K562 (cell line): ENCODE data around the gene TOM1L2. TPM values are rescaled to one million over a fixed set of nuclear protein-coding genes. Genes with fewer than 3 reads are reported as not detected.

Source experiments
- ADNP ChIP-seq: fragments of 200-800 bp; sonication (Bioruptor generic); IDR thresholded peaks from 2 replicates; pipeline ENCODE4 v1.6.1; 2016; ENCODE audit warnings: missing genetic modification characterization, missing compliant biosample characterization
- BCOR ChIP-seq: fragments of 450-650 bp; IDR thresholded peaks from 2 replicates; pipeline ENCODE4 v1.6.1; 2016
- BRF2 ChIP-seq: IDR thresholded peaks from 3 replicates; pipeline ENCODE4 v1.6.1; 2011; ENCODE audit warnings: borderline replicate concordance, mild to moderate bottlenecking; ENCODE audit not compliant: insufficient read length, insufficient read depth
- CBFA2T3 ChIP-seq: fragments of 450-650 bp; IDR thresholded peaks from 2 replicates; pipeline ENCODE4 v1.6.1; 2017
- CREM ChIP-seq: IDR thresholded peaks from 2 replicates; pipeline ENCODE4 v1.6.1; 2014; ENCODE audit warnings: antibody characterized with exemption, low read depth
- CSDE1 ChIP-seq, 2 experiments: fragments of 450-650 bp; IDR thresholded peaks; 2 replicates each; pipeline ENCODE4 v1.6.1; 2016; ENCODE audit warnings: mild to moderate bottlenecking in 1 of 2
- E2F3 ChIP-seq: fragments of 250-450 bp; sonication (Bioruptor Pico); IDR thresholded peaks from 2 replicates; pipeline ENCODE4 v1.4.0; 2020; ENCODE audit warnings: mild to moderate bottlenecking
- FOXP1 ChIP-seq: sonication (generic); formaldehyde crosslinking; IDR thresholded peaks from 2 replicates; pipeline ENCODE4 v1.8.0; 2022; ENCODE audit warnings: mild to moderate bottlenecking, missing genetic modification reagents
- HDAC1 ChIP-seq, 2 experiments: fragments of 450-650 bp; IDR thresholded peaks; 2 replicates each; pipeline ENCODE4 v1.6.1; 2016 to 2017; ENCODE audit warnings: inconsistent platforms in 1 of 2, mild to moderate bottlenecking in 1 of 2, moderate library complexity in 1 of 2
- MCM7 ChIP-seq, 2 experiments: fragments of 450-650 bp; IDR thresholded peaks; 2 replicates each; pipeline ENCODE4 v1.6.1; 2016 to 2018
- NR2C1 ChIP-seq, 2 experiments: fragments of 450-650 bp; IDR thresholded peaks; 2 replicates each; pipeline ENCODE4 v1.6.1; 2017; ENCODE audit warnings: mild to moderate bottlenecking in 2 of 2, antibody characterized with exemption in 1 of 2, inconsistent platforms in 1 of 2, missing compliant biosample characterization in 1 of 2, missing genetic modification characterization in 1 of 2
- PCBP2 ChIP-seq: fragments of 200-400 bp; formaldehyde crosslinking; IDR thresholded peaks from 2 replicates; pipeline ENCODE4 v1.6.1; 2018; ENCODE audit warnings: low read length, low read depth, mild to moderate bottlenecking, moderate library complexity; ENCODE audit not compliant: poor library complexity, severe bottlenecking
- RHOXF2B ChIP-seq: fragments of 250-450 bp; sonication (Bioruptor Pico); conservative IDR thresholded peaks from 2 replicates; pipeline ENCODE4 v1.5.1; 2021
- SREBF1 ChIP-seq: fragments of 150-350 bp; IDR thresholded peaks from 2 replicates; pipeline ENCODE4 v1.6.1; 2014; ENCODE audit warnings: antibody characterized with exemption, low read depth, low read length, borderline replicate concordance
- SRSF9 ChIP-seq: fragments of 200-400 bp; formaldehyde crosslinking; IDR thresholded peaks from 2 replicates; pipeline ENCODE4 v1.6.1; 2017; ENCODE audit warnings: low read depth, low read length, borderline replicate concordance
- STAG1 ChIP-seq: sonication (generic); formaldehyde crosslinking; IDR thresholded peaks from 2 replicates; pipeline ENCODE4 v1.5.0; 2020; ENCODE audit warnings: missing genetic modification reagents, borderline replicate concordance
- TCFL5 ChIP-seq: fragments of 250-450 bp; sonication (Bioruptor Pico); conservative IDR thresholded peaks from 2 replicates; pipeline ENCODE4 v1.6.1; 2021; ENCODE audit warnings: mild to moderate bottlenecking, moderate library complexity, matching md5 sums
- ZNF175 ChIP-seq: fragments of 200-800 bp; sonication (Bioruptor generic); IDR thresholded peaks from 2 replicates; pipeline ENCODE4 v1.6.1; 2016; ENCODE audit warnings: low read depth, mild to moderate bottlenecking, missing genetic modification characterization, missing compliant biosample characterization
- ZNF445 ChIP-seq: fragments of 250-450 bp; sonication (Bioruptor Pico); IDR thresholded peaks from 2 replicates; pipeline ENCODE4 v1.4.0; 2020; ENCODE audit warnings: low read depth, mild to moderate bottlenecking, moderate library complexity
- ZNF584 ChIP-seq: fragments of 200-800 bp; sonication (Bioruptor generic); IDR thresholded peaks from 2 replicates; pipeline ENCODE4 v1.6.1; 2016; ENCODE audit warnings: low read depth, mild to moderate bottlenecking, missing genetic modification characterization, missing compliant biosample characterization
- ZNF589 ChIP-seq: fragments of 200-800 bp; sonication (Bioruptor generic); IDR thresholded peaks from 2 replicates; pipeline ENCODE4 v1.6.1; 2016; ENCODE audit warnings: low read depth, missing genetic modification characterization, missing compliant biosample characterization
- ZNF780A ChIP-seq: fragments of 250-450 bp; sonication (Bioruptor Pico); IDR thresholded peaks from 2 replicates; pipeline ENCODE4 v1.5.0; 2021; ENCODE audit warnings: mild to moderate bottlenecking
- polyA plus RNA-seq, 8 experiments: library from polyadenylated mRNA; depleted of rRNA in 4 of 8; stranded (reverse) in 5 of 8; unstranded in 3 of 8; fragments of >200 nt; fragmentation: Nextera tagmentation in 2 of 8; fragmentation: Illumina TruSeq in 1 of 8; extraction: Ambion mirVana in 2 of 8; extraction: Trizol in 1 of 8; gene quantifications; 2 replicates each; pipeline versions ENCODE4 v1.2.1 to v1.2.3, GENCODE V29; 2011 to 2014; ENCODE audit warnings: inconsistent platforms in 1 of 8, missing spikeins in 1 of 8
- total RNA-seq, 7 experiments: library from RNA; depleted of rRNA in 6 of 7; stranded (reverse); fragments of >200 nt in 6 of 7; fragmentation: Illumina TruSeq in 2 of 7; extraction: Trizol in 2 of 7; gene quantifications; 2 replicates each; pipeline versions ENCODE4 v1.2.1 to v1.2.3, GENCODE V29; 2011 to 2021; ENCODE audit warnings: low replicate concordance in 1 of 7
- TF ChIP-seq, protein P1 (sequence below), 2 experiments: IDR thresholded peaks in 1 of 2; conservative IDR thresholded peaks in 1 of 2; 2 replicates each; pipeline ENCODE4 v1.6.1; 2016; ENCODE audit warnings: low read depth in 2 of 2, mild to moderate bottlenecking in 1 of 2, missing compliant biosample characterization in 1 of 2, missing genetic modification characterization in 1 of 2, moderate library complexity in 1 of 2
- TF ChIP-seq, protein P2 (sequence below): sonication (generic); formaldehyde crosslinking; IDR thresholded peaks from 2 replicates; pipeline ENCODE4 v1.9.0; 2022; ENCODE audit warnings: mild to moderate bottlenecking, missing genetic modification reagents

The TOM1L2 gene
- total and polyA plus RNA-seq, 9 of the 15 experiments (the other 6 are each of a cell fraction or from before 2014, with no cell fraction given): 0.07 to 6.0 (median 2.5) TPM

- TF ChIP-seq PCBP2: no peak
- no peak for TF ChIP-seq RHOXF2B (CRISPR knock-in tag)
- no peak; a peak in 1 of 4 replicates for TF ChIP-seq HDAC1 (IDR thresholded peaks at IDR 0.05)
- no peak for TF ChIP-seq SRSF9
- TF ChIP-seq FOXP1 (CRISPR knock-in tag): no peak; the same call in 1 of the 2 replicates
- TF ChIP-seq, protein P1, sequence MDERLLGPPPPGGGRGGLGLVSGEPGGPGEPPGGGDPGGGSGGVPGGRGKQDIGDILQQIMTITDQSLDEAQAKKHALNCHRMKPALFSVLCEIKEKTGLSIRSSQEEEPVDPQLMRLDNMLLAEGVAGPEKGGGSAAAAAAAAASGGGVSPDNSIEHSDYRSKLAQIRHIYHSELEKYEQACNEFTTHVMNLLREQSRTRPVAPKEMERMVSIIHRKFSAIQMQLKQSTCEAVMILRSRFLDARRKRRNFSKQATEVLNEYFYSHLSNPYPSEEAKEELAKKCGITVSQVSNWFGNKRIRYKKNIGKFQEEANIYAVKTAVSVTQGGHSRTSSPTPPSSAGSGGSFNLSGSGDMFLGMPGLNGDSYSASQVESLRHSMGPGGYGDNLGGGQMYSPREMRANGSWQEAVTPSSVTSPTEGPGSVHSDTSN (CRISPR knock-in tag; IDR thresholded peaks at IDR 0.05; ENCODE audit: low read depth): no peak
- TF ChIP-seq, protein P1 (tag; conservative IDR thresholded peaks at IDR 0.05; ENCODE audit: low read depth): no peak
- TF ChIP-seq E2F3 (CRISPR knock-in tag): 0 out of 2 replicates have a peak, but pooled peaks have one; percentile 38
- TF ChIP-seq BRF2: no peak
- TF ChIP-seq ADNP (tag): peak; percentile 97
- TF ChIP-seq ZNF589 (CRISPR knock-in tag): no peak
- peak; percentile 92 for TF ChIP-seq NR2C1 (IDR thresholded peaks at IDR 0.05)
- peak; percentile 93 for TF ChIP-seq NR2C1 (tag; IDR thresholded peaks at IDR 0.05)
- TF ChIP-seq TCFL5: no peak
- no peak for TF ChIP-seq ZNF780A
- TF ChIP-seq, protein P2, sequence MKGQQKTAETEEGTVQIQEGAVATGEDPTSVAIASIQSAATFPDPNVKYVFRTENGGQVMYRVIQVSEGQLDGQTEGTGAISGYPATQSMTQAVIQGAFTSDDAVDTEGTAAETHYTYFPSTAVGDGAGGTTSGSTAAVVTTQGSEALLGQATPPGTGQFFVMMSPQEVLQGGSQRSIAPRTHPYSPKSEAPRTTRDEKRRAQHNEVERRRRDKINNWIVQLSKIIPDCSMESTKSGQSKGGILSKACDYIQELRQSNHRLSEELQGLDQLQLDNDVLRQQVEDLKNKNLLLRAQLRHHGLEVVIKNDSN (CRISPR knock-in tag): peak; percentile 86
- TF ChIP-seq CSDE1 (IDR thresholded peaks at IDR 0.05): no peak
- TF ChIP-seq MCM7 (IDR thresholded peaks at IDR 0.05): no peak
- TF ChIP-seq BCOR: peak; percentile 97
- TF ChIP-seq ZNF175 (CRISPR knock-in tag): no peak
- TF ChIP-seq STAG1 (CRISPR knock-in tag): no peak
- TF ChIP-seq SREBF1: peak; percentile 99
- TF ChIP-seq CBFA2T3: no peak
- 0 out of 2 replicates have a peak, but pooled peaks have one; percentile 53 for TF ChIP-seq ZNF584 (CRISPR knock-in tag)
- TF ChIP-seq ZNF445 (CRISPR knock-in tag): no peak
- TF ChIP-seq CREM: peak; percentile 64
Measured at GRCh38 chr17:17839791-17840707, 132.2 kb downstream of the TOM1L2 start (continued).
